Stimulated activated CD8-positive, alpha-beta memory T cell treated with anti-CD3 and anti-CD28 coated beads, Interleukin-7, amount 100 ng/mL, for 1 hour (primary cell): ENCODE results near the gene TMEM69.
"Not testable (repeated sequence)": the region's sequence is repeated elsewhere in the genome, so short reads cannot be mapped to it uniquely, and the experiment has no call there.

Experiments used
- DNase-seq, 2 donors: peaks; one replicate each; pipeline ENCODE4 v3.0.0-alpha.2; 2020; ENCODE audit warnings: low read depth in 2 of 2

Gene TMEM69

DNA sequence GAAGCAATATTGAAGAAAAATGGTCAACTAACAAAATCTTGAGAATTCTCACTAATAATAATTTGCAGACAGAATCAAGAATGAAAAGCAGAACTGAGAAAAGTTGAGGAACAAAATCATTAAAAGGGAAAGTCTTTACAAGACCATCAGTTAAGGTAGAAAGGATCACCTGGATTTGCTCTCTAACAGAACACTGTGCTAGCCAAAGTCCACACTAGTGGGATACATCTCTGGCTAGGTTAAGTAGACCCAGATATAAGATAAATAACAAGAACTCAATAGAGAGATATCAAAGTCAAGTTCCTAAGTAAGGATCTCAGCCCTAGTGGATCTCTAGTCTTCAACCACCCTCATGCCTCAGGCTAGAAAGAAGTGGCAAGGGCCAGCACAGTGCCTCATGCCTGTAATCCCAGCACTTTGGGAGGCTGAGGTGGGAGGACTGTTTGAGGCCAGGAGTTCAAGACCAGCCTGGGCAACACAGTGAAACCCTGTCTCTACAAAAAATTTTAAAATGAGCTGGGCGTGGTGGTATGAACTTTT, 42.9 kb downstream of the TMEM69 start:
- no peak for DNase-seq

DNA sequence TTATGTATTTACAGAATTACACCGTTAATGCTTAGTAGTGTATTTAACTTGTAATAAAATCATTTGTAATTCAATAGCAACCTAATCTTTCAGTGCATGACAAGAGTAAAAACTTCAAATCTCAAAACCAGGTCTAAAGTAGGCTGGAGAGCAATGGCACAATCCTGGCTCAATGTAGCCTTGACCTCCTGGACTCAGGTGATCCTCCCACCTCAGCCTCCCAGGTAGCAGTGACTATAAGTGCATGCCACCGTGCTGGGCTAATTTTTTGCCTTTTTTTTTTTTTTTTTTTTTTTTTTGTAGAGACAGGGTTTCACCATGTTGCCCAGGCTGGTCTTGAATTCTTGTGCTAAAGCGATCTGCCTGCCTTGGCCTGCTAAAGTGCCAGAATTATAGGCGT, 51.2 kb downstream of the TMEM69 start:
- no peak for DNase-seq

DNA sequence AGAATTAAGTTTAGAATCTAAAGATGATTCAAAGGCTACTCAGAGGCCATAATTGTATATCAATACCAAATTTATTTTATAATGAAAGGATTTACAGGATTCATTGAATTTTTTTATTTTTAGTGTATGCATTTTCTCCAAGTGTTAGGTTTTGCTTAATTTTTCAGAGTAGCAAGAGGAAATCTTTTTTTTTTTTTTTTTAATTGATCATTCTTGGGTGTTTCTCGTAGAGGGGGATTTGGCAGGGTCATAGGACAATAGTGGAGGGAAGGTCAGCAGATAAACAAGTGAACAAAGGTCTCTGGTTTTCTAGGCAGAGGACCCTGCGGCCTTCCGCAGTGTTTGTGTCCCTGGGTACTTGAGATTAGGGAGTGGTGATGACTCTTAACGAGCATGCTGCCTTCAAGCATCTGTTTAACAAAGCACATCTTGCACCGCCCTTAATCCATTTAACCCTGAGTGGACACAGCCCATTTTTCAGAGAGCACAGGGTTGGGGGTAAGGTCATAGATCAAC, 51.7 kb downstream of the TMEM69 start:
- not testable (repeated sequence) for DNase-seq
